ENCODE data around the gene PCYT1A.
"Not testable (repeated sequence)": the region's sequence is repeated elsewhere in the genome, so short reads cannot be mapped to it uniquely, and the experiment has no call there.

Gene PCYT1A

GRCh38 chr3:196214783-196215441 is 72.6 kb downstream of the PCYT1A start:
- DNase-seq (ENCODE audit: low read depth in 2 of 2): no peak

GRCh38 chr3:196210673-196211556 is 76.6 kb downstream of the PCYT1A start, which contains the start of gene ZDHHC19:
Gene ZDHHC19, minus strand, starts transcription at chr3:196211400. Its CDS starts 85 bp downstream, at chr3:196211315.
- no peak for DNase-seq (ENCODE audit: low read depth in 2 of 2)

GRCh38 chr3:196209944-196210672 is 77.4 kb downstream of the PCYT1A start:
- DNase-seq (ENCODE audit: low read depth in 2 of 2): not testable (repeated sequence)

GRCh38 chr3:196208942-196209695 is 78.4 kb downstream of the PCYT1A start:
- no peak for DNase-seq (ENCODE audit: low read depth in 2 of 2)

- peak; percentile 47 to 49 for DNase-seq (ENCODE audit: low read depth in 2 of 2)
These were observed 79.5 kb downstream of the PCYT1A start for GRCh38 chr3:196207833-196208607.

GRCh38 chr3:196207159-196207832 is 80.2 kb downstream of the PCYT1A start:
- peak; percentile 44 to 49 for DNase-seq (ENCODE audit: low read depth in 2 of 2)

- not testable (repeated sequence) for DNase-seq (ENCODE audit: low read depth in 2 of 2)
These were observed 81.9 kb downstream of the PCYT1A start for GRCh38 chr3:196205442-196206205.

- DNase-seq (ENCODE audit: low read depth in 2 of 2): no peak
These were observed 83.7 kb downstream of the PCYT1A start for GRCh38 chr3:196203846-196204245.

GRCh38 chr3:196202516-196202970 is 85.0 kb downstream of the PCYT1A start:
- DNase-seq (ENCODE audit: low read depth in 2 of 2): no peak

GRCh38 chr3:196198771-196199753 is 88.5 kb downstream of the PCYT1A start:
- no peak for DNase-seq (ENCODE audit: low read depth in 2 of 2)

GRCh38 chr3:196198081-196198675 is 89.3 kb downstream of the PCYT1A start:
- DNase-seq (ENCODE audit: low read depth in 2 of 2): no peak

GRCh38 chr3:196197524-196197923 is 90.0 kb downstream of the PCYT1A start:
- no peak for DNase-seq (ENCODE audit: low read depth in 2 of 2)

GRCh38 chr3:196195664-196196265 is 91.8 kb downstream of the PCYT1A start:
- DNase-seq (ENCODE audit: low read depth in 2 of 2): no peak

GRCh38 chr3:196194542-196194915 is 93.0 kb downstream of the PCYT1A start:
- DNase-seq (ENCODE audit: low read depth in 2 of 2): no peak

- no peak for DNase-seq (ENCODE audit: low read depth in 2 of 2)
These were observed 93.6 kb downstream of the PCYT1A start for GRCh38 chr3:196193736-196194541.

- no peak for DNase-seq (ENCODE audit: low read depth in 2 of 2)
These were observed 94.3 kb downstream of the PCYT1A start for GRCh38 chr3:196193133-196193735.
